ENCODE measurements around the gene DOCK3. TPM values are rescaled to one million over a fixed set of nuclear protein-coding genes. Genes with fewer than 3 reads are reported as not detected.

Gene DOCK3
- total RNA-seq, 1 experiment from 2014 or later: 8.3 TPM

- Histone ChIP-seq H4K5ac (ENCODE audit: insufficient read length, low read depth, low read length) (no peak overlapping the region), H3K56ac (ENCODE audit: insufficient read length, low read depth, low read length) (no peak overlapping the region), H3K4ac (ENCODE audit: low read depth, low read length) (no peak overlapping the region), H3K4me2 (ENCODE audit: insufficient read depth, insufficient read length, low read length) (no peak overlapping the region), H2BK5ac (ENCODE audit: insufficient read length, low read length) (no peak overlapping the region), H3T11ph (ENCODE audit: low read length) (no peak overlapping the region), H4K20me1 (ENCODE audit: control insufficient read depth, insufficient read depth, insufficient read length) (no peaks in the 10 kb centered on the region), H3K79me1 (ENCODE audit: insufficient read depth, low read depth, low read length, poor library complexity, severe bottlenecking) (peaks cover 2% of the 10 kb centered on the region), H3K9me3 (ENCODE audit: control insufficient read depth, low read depth, low read length) (no peaks in the 10 kb centered on the region), H3K27ac (ENCODE audit: insufficient read length, low read depth, low read length) (no peak overlapping the region), H3K23ac (ENCODE audit: insufficient read length, low read depth, low read length) (no peak overlapping the region), H4K8ac (replicated peaks; ENCODE audit: insufficient read length, low read depth, low read length) (no peak overlapping the region), H2BK120ac (ENCODE audit: low read depth, low read length, poor library complexity, severe bottlenecking) (no peak overlapping the region), H2AFZ (ENCODE audit: low read length) (no peak overlapping the region), H3K27me3 (ENCODE audit: insufficient read depth, low read length) (no peaks in the 10 kb centered on the region), H2BK20ac (ENCODE audit: low read depth, low read length, poor library complexity, severe bottlenecking) (no peak overlapping the region), H2BK12ac (ENCODE audit: insufficient read length, low read depth, low read length) (no peak overlapping the region), H2AK5ac (ENCODE audit: insufficient read length, low read length) (no peak overlapping the region), H4K91ac (ENCODE audit: insufficient read length, low read depth, low read length) (no peak overlapping the region), H3K14ac (ENCODE audit: insufficient read depth, low read length) (no peak overlapping the region), H3K9ac (ENCODE audit: extremely low read depth, insufficient read length, low read length) (no peak overlapping the region), H3K79me2 (ENCODE audit: insufficient read depth, low read length) (0 out of 2 replicates have a peak, but pooled peaks cover 2% of the 10 kb centered on the region), H3K18ac (ENCODE audit: insufficient read length, low read depth, low read length) (no peak overlapping the region), H2BK15ac (ENCODE audit: low read depth, low read length) (no peak overlapping the region), H3K4me1 (ENCODE audit: insufficient read depth, low read length) (no peaks in the 10 kb centered on the region; the same call in 1 of the 2 replicates), H3K23me2 (ENCODE audit: insufficient read length, low read depth, low read length, poor library complexity, severe bottlenecking) (no peaks in the 10 kb centered on the region)
- Mint-ChIP-seq H3K4me1 (peaks cover 54 to 59% of the 10 kb centered on the region in 2 experiments), H3K4me3 (no peak overlapping the region), H3K9me3 (no peaks in the 10 kb centered on the region), H3K27ac (no peak overlapping the region), H3K27me3 (ENCODE audit: low read depth) (no peaks in the 10 kb centered on the region), H3K36me3 (ENCODE audit: insufficient read depth in 1 of 3, low read depth in 3 of 3) (peaks cover 0 to 18% (median 17%) of the 10 kb centered on the region in 3 experiments; a peak in 6 of 7 replicates)
- no peak for DNase-seq
- WGBS (ENCODE audit: extremely low coverage, insufficient read length, low lambda C conversion rate): no CpG with 5 or more reads among the region's 3 CpGs
- no peak for TF ChIP-seq CTCF (conservative IDR thresholded peaks at IDR 0.05)
Observed at GRCh38 chr3:50626401-50626800, 48.3 kb upstream of the DOCK3 start.

Data from H9 (cell line).